ENCODE data around the gene SYCP3.
"Not testable (repeated sequence)": the region's sequence is repeated elsewhere in the genome, so short reads cannot be mapped to it uniquely, and the experiment has no call there.

The SYCP3 gene

GRCh38 chr12:101743724-101744472, 4.6 kb upstream of the SYCP3 start:
- in situ Hi-C loops (cut with MboI; ENCODE audit: low pct_unique_long_range_greater_than_20kb, low sequenced_read_pairs, unreplicated experiment) = no loop called here
- TF ChIP-seq CTCF (IDR thresholded peaks at IDR 0.05; ENCODE audit: extremely low read depth, insufficient read depth, missing control alignments) = peak; percentile 27
- peak; percentile 33 for DNase-seq (ENCODE audit: low spot score)

GRCh38 chr12:101743242-101743641, 4.0 kb upstream of the SYCP3 start:
- in situ Hi-C loops (cut with MboI; ENCODE audit: low pct_unique_long_range_greater_than_20kb, low sequenced_read_pairs, unreplicated experiment) = no loop called here
- no peak for TF ChIP-seq CTCF (IDR thresholded peaks at IDR 0.05; ENCODE audit: extremely low read depth, insufficient read depth, missing control alignments)
- DNase-seq (ENCODE audit: low spot score) = no peak

GRCh38 chr12:101740980-101741379, 1.7 kb upstream of the SYCP3 start:
- no peak for DNase-seq (ENCODE audit: low spot score)
- in situ Hi-C loops (cut with MboI; ENCODE audit: low pct_unique_long_range_greater_than_20kb, low sequenced_read_pairs, unreplicated experiment) = no loop called here
- TF ChIP-seq CTCF (IDR thresholded peaks at IDR 0.05; ENCODE audit: extremely low read depth, insufficient read depth, missing control alignments) = no peak

- in situ Hi-C loops (cut with MboI; ENCODE audit: low pct_unique_long_range_greater_than_20kb, low sequenced_read_pairs, unreplicated experiment) = no loop called here
- no peak for TF ChIP-seq CTCF (IDR thresholded peaks at IDR 0.05; ENCODE audit: extremely low read depth, insufficient read depth, missing control alignments)
- no peak for DNase-seq (ENCODE audit: low spot score)
Observed at GRCh38 chr12:101740566-101740965, 1.3 kb upstream of the SYCP3 start.

GRCh38 chr12:101737476-101737875, 1.8 kb downstream of the SYCP3 start:
- no peak for TF ChIP-seq CTCF (IDR thresholded peaks at IDR 0.05; ENCODE audit: extremely low read depth, insufficient read depth, missing control alignments)

GRCh38 chr12:101734482-101734881, 4.8 kb downstream of the SYCP3 start:
- in situ Hi-C loops (cut with MboI; ENCODE audit: low pct_unique_long_range_greater_than_20kb, low sequenced_read_pairs, unreplicated experiment) = not testable (repeated sequence)

More at GRCh38 chr12:101737476-101737875, 1.8 kb downstream of the SYCP3 start:
- DNase-seq (ENCODE audit: low spot score) = peak; percentile 10
- in situ Hi-C loops (cut with MboI; ENCODE audit: low pct_unique_long_range_greater_than_20kb, low sequenced_read_pairs, unreplicated experiment) = no loop called here

GRCh38 chr12:101733166-101733565, 6.1 kb downstream of the SYCP3 start:
- in situ Hi-C loops (cut with MboI; ENCODE audit: low pct_unique_long_range_greater_than_20kb, low sequenced_read_pairs, unreplicated experiment) = no loop called here
- TF ChIP-seq CTCF (IDR thresholded peaks at IDR 0.05; ENCODE audit: extremely low read depth, insufficient read depth, missing control alignments) = no peak
- no peak for DNase-seq (ENCODE audit: low spot score)

More at GRCh38 chr12:101734482-101734881, 4.8 kb downstream of the SYCP3 start:
- not testable (repeated sequence) for DNase-seq (ENCODE audit: low spot score)

Measured in GM13977 (cell line).